NCI-H1092 (cell line): ENCODE measurements around the gene ZC3H13.

Experiments
- DNase-seq: peaks from one replicate; lab custom pipeline; 2025; lab: John Stamatoyannopoulos, UW

ZC3H13 gene, protein sequence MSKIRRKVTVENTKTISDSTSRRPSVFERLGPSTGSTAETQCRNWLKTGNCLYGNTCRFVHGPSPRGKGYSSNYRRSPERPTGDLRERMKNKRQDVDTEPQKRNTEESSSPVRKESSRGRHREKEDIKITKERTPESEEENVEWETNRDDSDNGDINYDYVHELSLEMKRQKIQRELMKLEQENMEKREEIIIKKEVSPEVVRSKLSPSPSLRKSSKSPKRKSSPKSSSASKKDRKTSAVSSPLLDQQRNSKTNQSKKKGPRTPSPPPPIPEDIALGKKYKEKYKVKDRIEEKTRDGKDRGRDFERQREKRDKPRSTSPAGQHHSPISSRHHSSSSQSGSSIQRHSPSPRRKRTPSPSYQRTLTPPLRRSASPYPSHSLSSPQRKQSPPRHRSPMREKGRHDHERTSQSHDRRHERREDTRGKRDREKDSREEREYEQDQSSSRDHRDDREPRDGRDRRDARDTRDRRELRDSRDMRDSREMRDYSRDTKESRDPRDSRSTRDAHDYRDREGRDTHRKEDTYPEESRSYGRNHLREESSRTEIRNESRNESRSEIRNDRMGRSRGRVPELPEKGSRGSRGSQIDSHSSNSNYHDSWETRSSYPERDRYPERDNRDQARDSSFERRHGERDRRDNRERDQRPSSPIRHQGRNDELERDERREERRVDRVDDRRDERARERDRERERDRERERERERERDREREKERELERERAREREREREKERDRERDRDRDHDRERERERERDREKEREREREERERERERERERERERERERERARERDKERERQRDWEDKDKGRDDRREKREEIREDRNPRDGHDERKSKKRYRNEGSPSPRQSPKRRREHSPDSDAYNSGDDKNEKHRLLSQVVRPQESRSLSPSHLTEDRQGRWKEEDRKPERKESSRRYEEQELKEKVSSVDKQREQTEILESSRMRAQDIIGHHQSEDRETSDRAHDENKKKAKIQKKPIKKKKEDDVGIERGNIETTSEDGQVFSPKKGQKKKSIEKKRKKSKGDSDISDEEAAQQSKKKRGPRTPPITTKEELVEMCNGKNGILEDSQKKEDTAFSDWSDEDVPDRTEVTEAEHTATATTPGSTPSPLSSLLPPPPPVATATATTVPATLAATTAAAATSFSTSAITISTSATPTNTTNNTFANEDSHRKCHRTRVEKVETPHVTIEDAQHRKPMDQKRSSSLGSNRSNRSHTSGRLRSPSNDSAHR (N-terminal part only)

DNA sequence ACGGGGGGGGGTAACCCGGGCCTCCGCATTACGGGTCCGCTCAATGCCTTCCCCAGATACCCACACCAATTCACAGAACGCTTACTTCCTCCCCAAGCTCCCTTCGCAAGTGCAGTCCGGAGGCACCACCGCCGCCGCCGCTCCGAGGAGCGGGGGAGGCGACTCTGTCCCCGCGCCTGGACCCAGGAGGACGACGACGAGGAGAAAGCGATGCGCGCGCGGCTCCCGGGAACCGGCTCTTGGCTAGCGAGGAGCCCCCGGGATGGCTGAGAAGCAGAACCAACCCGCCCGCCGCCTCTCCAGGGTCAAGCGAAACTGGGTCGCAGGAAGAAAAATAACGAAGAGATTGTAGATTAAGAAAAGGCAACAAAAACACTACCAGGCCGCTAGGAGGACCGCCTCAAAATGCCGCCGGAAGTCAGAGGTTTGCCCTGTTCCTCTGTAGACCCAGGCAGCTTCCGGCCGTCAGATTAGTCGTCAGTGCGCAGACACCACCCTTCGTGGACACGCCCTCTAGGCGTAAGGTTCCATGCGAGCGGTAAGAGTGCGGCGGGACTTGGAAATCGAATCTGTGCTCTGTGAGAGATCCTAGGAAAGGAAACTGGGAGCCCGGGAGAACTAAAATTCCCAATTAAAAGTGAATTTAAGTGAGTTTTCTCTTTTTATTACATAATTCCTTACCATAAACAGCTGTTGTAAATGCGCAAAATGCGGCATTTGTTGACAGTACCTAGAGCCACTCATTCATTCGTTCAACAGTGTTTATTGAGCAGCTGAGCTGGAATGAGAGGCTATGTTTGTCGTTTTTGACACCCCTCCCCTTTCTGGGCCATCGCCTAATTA lies at the start of gene ZC3H13:
TSS of gene ZC3H13 (minus strand) at position 428 of the 843 bp plus-strand sequence. CDS start 7,239 bp downstream, outside the sequence.
- DNase-seq, result peak; percentile 92

- DNase-seq, result no peak
These were observed 49.7 kb upstream of the ZC3H13 start for GRCh38 chr13:46102255-46102605.

- DNase-seq, result no peak
These were observed 49.1 kb upstream of the ZC3H13 start for GRCh38 chr13:46101484-46102254.

GRCh38 chr13:46101002-46101401 lies 48.5 kb upstream of the ZC3H13 start:
- DNase-seq, result no peak

DNA sequence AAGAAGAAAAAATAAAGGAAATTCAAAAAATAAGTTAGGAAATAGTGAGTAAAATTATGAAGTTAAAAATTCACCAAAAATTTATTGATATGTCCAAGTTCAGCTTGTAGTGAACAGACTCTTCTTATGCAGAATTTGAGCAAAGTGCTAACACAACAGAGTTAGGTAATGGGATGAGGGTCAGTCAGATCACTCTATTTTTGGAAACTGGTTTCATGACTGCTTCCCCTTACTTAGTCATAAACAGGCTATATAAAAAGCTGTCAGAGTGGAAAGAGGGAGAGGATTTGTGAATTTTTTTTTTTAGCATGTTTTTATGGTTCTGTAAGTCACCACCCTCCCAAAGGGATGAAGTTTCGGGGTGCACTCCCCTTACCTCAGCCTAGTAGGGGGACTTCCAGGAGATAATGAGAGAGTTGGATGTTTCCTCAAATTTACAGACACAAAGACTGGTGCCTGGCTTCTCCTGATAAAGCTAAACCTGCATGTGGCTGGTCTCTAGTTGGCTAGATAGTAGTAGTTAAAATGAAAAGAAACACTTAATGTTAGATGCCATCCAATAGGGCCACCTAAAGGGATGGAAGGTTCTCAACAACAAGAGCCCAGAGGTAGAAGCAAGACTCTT lies 47.8 kb upstream of the ZC3H13 start:
- no peak for DNase-seq

GRCh38 chr13:46097663-46098062 lies 45.1 kb upstream of the ZC3H13 start:
- DNase-seq, result no peak

GRCh38 chr13:46097015-46097414 lies 44.5 kb upstream of the ZC3H13 start:
- peak; percentile 10 for DNase-seq

GRCh38 chr13:46094478-46094877 lies 41.9 kb upstream of the ZC3H13 start:
- no peak for DNase-seq

DNA sequence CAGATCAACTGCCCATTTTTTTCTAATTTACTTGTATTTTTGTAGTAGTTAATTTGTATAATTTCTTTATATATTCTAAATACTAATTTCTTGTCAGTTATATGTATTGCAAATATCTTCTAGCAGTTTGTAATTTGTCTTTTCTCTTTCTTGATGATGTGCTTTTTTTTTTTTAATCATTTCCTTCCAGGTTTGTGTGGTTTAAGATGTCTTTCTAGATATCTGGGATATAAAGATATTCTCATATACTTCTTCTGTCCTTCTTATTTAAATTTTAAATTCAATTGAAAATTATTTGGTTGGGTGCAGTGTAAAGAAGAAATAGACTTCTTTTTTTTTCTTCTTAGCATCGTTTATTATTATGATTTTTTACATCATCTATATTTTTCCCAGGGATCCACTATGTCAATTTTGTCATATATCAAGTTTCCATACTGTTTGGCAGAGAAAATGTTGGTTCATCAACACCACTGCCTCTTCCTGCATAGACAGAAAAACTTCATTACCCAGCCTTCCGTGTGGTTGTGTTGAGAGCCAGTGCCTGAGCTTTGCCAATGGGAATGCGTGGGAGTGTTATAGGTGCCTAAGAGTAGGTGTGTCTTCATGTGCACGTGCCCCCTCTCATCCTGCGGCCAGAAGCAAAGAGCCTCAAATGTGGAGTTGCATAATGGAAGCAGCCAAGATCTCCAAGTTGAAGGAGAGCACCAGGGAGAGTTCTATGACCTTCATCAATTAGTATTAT lies 36.4 kb upstream of the ZC3H13 start:
- DNase-seq, result no peak

DNA sequence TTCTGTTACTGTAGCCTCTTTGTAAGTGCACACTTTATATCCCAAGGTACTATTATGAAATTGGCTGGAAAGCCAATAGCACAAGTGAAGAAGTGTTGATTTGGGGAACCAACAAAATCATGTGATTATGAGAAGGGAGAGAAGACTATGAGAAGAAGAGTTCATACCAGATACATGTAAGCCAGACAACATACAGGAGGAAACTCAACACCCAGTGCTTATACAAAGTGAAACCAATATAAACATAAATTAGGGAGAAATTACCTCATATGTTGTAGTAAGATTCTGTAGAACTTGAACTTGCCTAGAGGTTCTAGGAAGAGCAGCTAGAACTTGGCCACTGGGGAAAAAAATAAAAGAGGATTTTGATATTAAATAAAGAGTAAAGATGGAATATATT lies 34.9 kb upstream of the ZC3H13 start:
- DNase-seq, result no peak

GRCh38 chr13:46086985-46087384 lies 34.4 kb upstream of the ZC3H13 start:
- DNase-seq, result no peak

- no peak for DNase-seq
These were observed 33.9 kb upstream of the ZC3H13 start for GRCh38 chr13:46086421-46086922.

DNA sequence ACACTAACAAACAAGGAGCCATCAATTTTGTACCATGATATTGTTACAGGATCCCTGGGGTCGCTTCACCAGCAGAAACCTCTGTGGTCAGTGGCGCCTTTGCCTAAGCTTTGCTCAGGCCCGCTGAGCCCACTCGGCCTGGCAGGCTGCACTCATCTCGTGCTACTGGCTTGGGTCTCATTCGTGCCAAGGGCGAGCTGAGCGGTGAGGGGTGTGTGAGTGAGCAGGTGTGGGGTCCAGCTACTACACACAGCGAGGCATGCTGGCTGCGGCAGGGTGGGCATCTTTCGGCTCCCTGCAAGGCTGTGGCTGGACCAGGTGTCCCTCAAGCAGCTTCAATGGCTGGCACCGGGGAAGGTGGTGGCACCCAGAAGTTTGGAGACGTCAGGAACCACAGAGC lies 33.2 kb upstream of the ZC3H13 start:
- no peak for DNase-seq

- no peak for DNase-seq
These were observed 29.8 kb upstream of the ZC3H13 start for GRCh38 chr13:46082324-46082723.

- no peak for DNase-seq
These were observed 27.2 kb upstream of the ZC3H13 start for GRCh38 chr13:46079770-46080169.

GRCh38 chr13:46077265-46077664 lies 24.7 kb upstream of the ZC3H13 start:
- DNase-seq, result no peak

GRCh38 chr13:46076827-46077226 lies 24.3 kb upstream of the ZC3H13 start:
- DNase-seq, result no peak

GRCh38 chr13:46075811-46076210 lies 23.3 kb upstream of the ZC3H13 start:
- DNase-seq, result no peak

- DNase-seq, result no peak
These were observed 19.2 kb upstream of the ZC3H13 start for GRCh38 chr13:46071590-46072249.
